ENCODE results near the gene RUSF1.
"Not testable (repeated sequence)": the region's sequence is repeated elsewhere in the genome, so short reads cannot be mapped to it uniquely, and the experiment has no call there.

RUSF1 gene

DNA sequence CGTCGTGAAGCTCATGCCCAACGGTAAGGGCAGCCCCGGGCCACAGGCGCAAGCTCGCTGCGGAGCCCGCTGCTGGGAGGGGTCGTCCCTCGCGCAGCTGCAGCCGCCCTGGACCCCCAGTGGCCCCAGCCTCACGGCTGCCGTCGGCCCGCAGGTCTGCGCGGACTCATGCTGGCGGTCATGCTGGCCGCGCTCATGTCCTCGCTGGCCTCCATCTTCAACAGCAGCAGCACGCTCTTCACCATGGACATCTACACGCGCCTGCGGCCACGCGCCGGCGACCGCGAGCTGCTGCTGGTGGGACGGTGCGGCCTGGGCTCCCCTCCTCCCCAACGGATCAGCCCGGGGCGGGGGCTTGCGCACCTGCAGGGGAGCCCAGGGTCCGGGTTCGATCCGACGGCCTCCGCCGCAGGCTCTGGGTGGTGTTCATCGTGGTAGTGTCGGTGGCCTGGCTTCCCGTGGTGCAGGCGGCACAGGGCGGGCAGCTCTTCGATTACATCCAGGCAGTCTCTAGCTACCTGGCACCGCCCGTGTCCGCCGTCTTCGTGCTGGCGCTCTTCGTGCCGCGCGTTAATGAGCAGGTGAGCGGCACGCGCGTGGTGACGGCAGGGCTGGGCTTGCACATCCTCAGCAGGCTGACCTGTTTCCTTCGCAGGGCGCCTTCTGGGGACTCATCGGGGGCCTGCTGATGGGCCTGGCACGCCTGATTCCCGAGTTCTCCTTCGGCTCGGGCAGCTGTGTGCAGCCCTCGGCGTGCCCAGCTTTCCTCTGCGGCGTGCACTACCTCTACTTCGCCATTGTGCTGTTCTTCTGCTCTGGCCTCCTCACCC, 19.5 kb downstream of the RUSF1 start:
- DNase-seq (ENCODE audit: low read depth, low spot score): no peak
- no peak overlapping the region for H3K27ac ChIP-seq

DNA sequence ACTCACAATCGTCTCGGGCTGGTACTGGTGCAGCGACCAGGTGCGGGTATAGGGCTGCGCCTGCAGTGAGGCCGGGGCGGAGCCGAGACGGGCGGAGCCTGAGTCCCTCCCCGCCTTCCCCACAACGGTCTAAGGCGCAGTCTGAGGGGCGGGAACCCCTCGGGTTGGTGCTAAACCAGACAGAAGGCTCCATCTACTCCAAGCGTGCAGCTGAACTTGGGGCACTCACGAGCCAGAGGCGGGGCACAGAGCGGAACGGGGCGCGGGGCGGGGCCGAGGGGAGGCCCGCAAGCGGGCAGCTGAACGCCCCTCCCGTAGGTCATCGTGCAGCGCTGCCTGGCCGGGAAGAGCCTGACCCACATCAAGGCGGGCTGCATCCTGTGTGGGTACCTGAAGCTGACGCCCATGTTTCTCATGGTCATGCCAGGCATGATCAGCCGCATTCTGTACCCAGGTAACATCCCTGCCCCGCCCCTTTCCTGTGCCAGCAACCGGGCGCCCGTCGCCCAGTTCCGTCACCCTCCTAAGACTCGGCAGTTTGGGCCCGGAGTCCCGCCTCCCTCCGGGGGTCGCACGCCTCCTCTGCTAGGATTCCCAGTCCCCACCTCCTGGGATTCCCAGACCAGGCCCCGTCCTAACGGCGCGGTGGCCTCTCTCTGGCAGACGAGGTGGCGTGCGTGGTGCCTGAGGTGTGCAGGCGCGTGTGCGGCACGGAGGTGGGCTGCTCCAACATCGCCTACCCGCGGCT, 20.3 kb downstream of the RUSF1 start:
- DNase-seq (ENCODE audit: low read depth, low spot score): no peak
- H3K27ac ChIP-seq: no peak overlapping the region

DNA sequence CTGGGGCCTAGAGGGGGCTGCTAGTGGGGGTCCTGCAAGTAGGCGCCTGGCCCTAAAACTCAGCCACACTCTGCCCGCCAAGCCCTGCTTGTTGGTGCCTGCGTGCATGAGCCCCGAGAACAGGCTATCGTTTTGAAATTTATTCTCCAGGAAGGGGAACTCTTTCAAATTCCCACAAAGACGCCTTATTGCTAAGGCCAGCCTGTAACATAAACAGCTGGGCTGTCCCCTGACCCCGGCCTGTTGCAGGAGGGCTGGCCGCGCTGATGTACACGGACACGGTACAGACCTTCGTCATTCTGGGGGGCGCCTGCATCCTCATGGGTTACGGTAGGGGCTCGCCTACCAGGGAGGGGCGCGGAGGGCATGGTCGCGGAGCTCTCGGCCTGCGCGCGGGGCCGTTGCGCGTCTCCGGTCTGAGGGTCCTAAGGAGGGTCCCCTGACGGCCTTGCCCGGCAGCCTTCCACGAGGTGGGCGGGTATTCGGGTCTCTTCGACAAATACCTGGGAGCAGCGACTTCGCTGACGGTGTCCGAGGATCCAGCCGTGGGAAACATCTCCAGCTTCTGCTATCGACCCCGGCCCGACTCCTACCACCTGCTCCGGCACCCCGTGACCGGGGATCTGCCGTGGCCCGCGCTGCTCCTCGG, 21.0 kb downstream of the RUSF1 start:
- no peak overlapping the region for H3K27ac ChIP-seq
- no peak for DNase-seq (ENCODE audit: low read depth, low spot score)

DNA sequence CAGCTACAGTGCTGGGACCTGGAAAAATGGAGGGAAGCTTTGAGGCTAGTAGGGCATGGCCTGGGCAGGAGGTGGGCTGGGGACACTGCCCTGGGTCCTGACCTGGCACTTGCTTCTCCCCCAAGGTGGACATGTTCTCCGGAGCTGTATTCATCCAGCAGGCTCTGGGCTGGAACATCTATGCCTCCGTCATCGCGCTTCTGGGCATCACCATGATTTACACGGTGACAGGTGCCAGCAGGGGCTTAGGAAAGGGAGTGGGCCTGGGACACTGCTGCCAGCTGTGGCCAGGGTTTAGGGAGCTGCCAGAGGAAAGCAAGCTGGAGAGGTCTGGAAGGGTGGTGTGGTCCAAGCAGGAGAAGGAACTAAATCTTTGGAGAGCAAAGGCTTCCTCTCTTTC, 22.1 kb downstream of the RUSF1 start:
- H3K27ac ChIP-seq: no peak overlapping the region
- DNase-seq (ENCODE audit: low read depth, low spot score): no peak

DNA sequence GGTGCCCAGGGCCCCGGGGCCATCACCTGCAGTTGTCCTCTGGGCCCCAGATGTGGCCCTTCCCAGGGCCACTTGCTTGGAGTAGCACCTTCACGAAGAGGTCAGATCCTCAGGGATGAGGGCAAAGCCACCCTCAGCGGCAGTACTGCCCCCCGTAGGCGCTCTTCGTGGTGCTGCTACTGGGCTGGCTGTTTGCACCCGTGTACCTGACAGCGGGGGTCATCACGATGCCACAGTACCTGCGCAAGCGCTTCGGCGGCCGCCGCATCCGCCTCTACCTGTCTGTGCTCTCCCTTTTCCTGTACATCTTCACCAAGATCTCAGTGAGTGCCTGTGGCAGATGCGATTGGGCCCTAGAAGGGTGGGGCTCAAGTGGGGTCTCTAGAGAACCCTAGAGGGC, 22.6 kb downstream of the RUSF1 start:
- no peak overlapping the region for H3K27ac ChIP-seq
- no peak for DNase-seq (ENCODE audit: low read depth, low spot score)

DNA sequence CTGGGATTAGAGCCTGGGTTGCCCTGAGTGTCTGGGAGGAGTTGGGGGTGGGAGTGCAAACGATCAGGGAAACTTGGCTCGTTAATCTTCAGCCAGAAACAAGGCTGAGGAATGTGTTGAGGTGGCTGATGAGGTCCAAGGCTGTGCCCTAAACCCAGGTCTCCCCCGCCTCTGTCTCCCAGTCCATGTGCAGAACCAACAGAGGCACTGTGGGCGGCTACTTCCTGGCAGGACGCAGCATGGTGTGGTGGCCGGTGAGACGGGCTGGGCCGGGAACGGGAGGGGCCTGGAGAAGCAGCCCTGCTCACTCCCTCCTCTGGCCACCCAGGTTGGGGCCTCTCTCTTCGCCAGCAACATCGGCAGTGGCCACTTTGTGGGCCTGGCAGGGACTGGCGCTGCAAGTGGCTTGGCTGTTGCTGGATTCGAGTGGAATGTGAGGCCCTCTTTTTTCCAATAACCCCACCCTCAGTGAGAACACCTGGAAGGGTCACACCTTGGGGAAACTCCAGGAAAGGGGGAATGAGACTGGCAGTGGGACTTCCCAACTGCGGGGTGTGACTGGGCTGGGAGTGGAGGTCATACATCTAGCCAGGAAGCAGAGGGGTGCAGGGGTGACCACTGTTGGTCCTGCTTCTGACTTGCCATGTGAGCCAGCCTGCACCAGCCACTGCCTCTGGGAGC, 23.6 kb downstream of the RUSF1 start:
- H3K27ac ChIP-seq: no peak overlapping the region
- no peak for DNase-seq (ENCODE audit: low read depth, low spot score)

DNA sequence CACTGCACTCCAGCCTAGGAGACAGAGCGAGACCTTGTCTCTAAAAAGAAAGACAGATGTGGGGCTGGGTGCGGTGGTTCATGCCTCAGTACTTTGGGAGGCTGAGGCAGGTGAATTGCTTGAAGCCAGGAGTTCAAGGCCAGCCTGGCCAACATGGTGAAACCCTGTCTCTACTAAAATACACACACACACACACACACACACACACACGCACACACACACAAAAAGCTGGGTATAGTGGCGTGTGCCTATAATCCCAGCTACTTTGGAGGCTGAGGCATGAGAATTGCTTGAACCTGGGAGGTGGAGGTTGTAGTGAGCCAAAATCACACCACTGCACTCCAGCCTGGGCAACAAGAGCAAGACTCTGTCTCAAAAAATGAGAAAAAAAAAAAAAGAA, 24.1 kb downstream of the RUSF1 start:
- not testable (repeated sequence) for H3K27ac ChIP-seq

DNA sequence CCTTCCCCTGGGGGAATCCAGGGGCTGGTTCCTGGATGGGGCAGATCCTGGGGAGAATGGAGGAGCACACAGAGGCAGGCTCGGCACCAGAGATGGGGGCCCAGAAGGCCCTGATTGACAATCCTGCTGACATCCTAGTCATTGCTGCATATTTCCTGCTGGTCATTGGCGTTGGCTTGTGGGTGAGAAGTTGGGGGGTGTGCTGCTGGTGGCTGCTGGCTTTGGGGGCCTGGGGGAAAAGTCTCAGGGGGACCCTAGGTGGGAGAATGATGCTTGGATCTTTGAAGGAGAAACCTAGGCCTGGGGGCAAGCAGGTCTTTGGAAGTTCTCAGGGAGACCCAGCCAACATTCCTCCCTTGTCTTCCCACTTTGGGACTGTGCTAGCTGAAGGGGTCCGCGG, 25.1 kb downstream of the RUSF1 start, which contains the start of gene SLC5A2:
TSS of gene SLC5A2 (plus strand) at position 43 of the 400 bp plus-strand sequence. CDS start at position 57, 14 bp downstream.
- no peak for DNase-seq (ENCODE audit: low read depth, low spot score)

More for the DNA sequence above, 24.1 kb downstream of the RUSF1 start:
- not testable (repeated sequence) for DNase-seq (ENCODE audit: low read depth, low spot score)

DNA sequence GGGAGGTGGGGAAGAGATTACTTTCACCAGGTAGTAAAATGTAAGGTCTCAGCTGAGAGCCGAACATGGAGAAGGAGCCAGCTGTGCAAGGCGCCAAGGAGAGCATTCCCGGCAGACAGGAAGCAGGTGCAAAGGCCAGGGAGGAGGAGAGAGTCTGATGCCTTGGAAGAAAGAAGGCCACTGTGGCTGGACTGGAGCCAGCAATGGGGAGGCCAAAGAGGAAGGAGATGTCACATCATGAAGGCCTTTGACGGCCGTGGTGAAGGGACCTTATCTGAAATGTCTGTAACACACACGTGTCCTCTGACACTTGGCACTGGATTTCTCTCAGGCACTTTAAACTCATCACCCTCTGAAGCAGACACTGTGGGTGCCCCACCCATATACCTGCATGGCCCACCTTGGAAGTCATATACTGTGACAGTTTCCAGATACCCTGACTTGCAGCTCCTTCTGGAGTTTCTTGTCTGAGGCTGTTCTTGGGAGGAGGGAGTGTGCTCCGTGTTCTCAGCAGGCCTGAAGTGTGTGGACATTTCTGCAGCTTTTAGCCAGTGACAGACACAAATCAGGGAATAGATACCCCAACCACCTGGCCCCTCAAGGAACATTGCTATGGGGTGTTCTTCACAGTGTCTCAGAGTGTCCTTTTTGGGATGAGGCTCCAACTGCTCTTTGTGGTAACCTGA, 27.2 kb downstream of the RUSF1 start:
- DNase-seq (ENCODE audit: low read depth, low spot score): no peak
- H3K27ac ChIP-seq: no peak overlapping the region

More for the DNA sequence above, 25.1 kb downstream of the RUSF1 start, which contains the start of gene SLC5A2:
- no peak within 1 kb of the TSS for H3K27ac ChIP-seq

DNA sequence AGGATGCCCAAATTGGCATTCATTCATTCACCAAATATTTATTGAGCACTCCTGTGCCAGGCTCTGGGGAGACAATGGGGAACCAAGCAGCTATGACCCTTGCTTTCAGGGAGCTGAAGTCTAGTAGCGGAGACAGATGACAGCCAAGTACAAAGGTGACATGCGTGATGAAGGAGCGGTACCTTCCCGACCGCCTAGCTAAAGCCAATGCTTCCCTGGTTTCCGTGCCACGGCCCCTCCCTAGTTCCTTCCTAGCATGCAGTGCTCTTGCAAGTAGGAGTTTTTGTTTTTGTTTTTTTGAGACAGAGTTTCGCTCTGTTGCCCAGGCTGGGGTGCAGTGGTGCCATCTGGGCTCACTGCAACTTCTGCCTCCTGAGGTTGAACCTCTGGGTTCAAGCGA, 28.4 kb downstream of the RUSF1 start:
- DNase-seq (ENCODE audit: low read depth, low spot score): no peak
- no peak overlapping the region for H3K27ac ChIP-seq

DNA sequence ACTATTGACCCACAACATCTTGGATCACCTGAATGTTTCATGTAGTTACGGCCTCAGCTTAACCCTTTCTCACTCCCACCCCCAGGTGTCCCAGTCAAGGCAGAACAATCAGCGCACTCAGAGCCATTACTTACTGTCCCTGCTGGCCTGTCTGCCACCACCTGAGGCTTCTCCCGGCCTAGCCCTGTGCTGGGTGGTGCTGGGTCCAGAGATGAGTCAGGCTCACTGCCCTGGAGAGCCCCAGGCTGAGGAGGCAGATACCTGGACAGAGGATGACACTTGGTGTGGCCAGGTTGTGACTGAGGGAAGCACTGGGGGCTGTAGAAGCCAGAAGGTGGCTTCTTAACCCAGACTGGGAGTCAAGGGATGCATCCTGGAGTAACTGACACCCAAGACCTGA, 29.2 kb downstream of the RUSF1 start:
- no peak for DNase-seq (ENCODE audit: low read depth, low spot score)
- no peak overlapping the region for H3K27ac ChIP-seq

DNA sequence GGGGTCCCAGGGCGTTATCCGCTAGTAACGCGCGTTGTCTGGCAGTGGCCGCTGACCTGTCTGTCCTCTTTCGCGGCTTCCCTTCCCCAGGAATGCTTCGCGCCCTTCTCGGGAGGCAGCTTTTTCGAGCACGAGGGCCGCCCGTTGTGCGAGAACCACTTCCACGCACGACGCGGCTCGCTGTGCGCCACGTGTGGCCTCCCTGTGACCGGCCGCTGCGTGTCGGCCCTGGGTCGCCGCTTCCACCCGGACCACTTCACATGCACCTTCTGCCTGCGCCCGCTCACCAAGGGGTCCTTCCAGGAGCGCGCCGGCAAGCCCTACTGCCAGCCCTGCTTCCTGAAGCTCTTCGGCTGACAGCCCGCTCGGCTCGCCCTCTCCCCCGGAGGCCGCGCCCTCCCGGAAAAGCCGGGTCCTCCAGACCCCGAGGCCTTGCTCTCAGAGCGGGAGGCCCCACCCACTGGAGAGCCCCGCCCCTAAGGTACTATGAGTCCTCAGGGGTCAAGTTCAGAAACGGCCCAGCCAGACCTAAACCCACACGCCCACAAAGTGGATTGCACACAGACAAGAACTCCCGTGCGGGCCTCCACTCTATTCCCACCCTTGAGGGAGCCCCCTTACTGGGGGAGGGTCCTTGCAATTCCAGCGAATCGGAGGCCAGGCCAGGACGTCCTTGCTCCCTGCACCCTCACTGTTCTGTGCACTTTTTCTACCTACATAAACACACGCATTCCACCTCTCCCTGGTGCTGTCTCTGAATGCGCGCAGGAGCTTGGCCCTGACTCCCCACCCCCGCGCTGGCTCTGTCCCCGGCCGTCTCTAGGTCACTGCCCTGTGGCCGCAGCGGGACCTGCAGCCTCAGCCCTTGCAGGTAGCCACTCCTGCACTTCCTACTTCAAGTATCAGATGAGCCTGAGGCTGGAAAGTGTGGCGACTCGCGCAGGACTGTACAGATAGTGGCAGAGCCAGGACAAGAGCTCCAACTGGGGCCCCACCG, 30.7 kb downstream of the RUSF1 start:
- no peak for DNase-seq (ENCODE audit: low read depth, low spot score)
- H3K27ac ChIP-seq: no peak overlapping the region

DNA sequence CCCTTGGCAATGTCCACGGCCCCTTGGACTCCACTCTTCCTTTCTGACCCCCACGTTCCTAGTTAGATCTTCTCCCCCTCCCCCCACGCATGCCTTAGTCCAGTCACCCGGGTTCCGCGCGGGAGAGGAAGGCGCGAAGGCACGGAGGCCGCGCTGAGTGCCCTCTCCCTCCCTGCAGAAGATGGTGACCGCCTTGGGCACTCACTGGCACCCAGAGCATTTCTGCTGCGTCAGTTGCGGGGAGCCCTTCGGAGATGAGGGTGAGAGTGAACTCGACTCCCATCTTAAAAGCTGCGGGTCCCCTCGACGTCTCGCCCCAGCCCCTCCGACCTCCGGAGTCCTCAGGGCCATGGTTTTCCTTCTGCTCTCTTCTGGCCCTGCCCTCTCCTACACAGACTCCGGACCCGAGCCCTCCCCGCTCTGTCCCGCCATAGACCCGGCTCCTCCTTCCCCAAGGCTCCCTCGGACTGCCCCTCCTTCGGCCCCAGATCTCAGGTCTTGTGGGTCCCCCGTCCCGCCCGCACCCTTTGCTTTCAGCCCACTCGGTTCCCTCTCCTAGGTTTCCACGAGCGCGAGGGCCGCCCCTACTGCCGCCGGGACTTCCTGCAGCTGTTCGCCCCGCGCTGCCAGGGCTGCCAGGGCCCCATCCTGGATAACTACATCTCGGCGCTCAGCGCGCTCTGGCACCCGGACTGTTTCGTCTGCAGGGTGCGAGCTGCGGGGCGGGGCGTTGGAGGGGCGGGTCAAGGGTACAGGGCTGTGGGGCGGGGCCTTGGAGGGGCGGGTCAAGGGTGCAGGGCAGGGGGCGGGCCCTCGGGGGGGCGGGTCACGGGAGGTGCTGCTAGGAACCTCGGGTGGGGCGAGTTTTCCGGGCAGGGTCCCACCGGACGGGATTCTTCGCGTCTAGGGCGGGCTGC, 31.6 kb downstream of the RUSF1 start:
- DNase-seq (ENCODE audit: low read depth, low spot score): no peak
- H3K27ac ChIP-seq: no peak overlapping the region

DNA sequence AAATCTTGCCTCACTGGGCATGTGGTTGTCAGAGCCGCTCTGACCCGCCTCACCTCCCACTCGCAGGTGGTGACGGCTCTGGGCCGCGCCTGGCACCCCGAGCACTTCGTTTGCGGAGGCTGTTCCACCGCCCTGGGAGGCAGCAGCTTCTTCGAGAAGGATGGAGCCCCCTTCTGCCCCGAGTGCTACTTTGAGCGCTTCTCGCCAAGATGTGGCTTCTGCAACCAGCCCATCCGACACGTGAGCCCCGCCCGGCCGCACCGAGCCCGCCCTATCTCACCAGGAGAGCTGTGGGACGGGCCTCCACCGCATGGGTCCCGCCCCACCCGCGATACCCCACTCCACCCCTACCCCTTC, 32.3 kb downstream of the RUSF1 start:
- H3K27ac ChIP-seq: no peak overlapping the region
- no peak for DNase-seq (ENCODE audit: low read depth, low spot score)

DNA sequence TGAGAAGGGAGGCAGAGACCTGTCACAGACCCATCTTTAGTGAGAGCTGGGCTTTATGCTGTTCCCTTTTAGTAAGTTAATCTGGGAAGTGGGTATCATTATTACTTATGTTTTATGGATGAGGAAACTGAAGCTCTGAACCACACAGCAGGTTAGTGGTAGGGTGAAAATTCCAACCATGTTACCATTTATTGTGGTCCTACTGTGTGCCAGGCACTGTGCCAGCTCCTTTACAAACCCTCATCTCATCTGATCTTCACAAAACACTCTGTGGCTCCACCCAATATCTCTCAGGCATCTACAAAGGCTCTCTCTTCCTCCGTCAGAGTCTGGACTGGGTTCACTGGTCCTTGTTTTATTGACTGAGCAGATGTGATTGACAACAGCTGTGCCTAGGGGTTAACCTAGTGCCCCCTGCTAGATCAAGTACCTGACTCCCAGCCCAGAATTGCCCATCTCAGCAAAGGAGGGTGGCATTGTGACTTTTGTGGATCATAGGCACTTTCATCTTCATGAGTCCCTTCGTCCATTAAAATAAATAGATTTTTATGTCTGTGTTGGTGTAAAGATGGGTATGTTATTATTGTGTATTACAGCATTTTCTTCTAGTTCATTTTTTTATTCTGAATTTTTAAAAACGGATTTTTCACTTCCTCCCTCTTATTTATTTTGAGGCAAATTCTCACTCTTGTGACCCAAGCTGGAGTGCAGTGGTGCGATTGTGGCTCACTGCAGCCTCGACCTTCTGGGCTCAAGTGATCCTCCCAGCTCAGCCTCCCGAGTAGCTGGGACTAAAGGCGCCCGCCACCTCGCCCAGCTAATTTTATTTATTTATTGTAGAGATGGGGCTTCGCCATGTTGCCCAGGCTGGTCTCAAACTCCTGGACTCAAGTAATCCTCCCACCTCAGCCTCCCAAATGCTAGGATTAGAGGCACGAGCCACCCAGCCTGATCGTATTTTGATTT, 33.1 kb downstream of the RUSF1 start:
- DNase-seq (ENCODE audit: low read depth, low spot score): no peak
- no peak overlapping the region for H3K27ac ChIP-seq

DNA sequence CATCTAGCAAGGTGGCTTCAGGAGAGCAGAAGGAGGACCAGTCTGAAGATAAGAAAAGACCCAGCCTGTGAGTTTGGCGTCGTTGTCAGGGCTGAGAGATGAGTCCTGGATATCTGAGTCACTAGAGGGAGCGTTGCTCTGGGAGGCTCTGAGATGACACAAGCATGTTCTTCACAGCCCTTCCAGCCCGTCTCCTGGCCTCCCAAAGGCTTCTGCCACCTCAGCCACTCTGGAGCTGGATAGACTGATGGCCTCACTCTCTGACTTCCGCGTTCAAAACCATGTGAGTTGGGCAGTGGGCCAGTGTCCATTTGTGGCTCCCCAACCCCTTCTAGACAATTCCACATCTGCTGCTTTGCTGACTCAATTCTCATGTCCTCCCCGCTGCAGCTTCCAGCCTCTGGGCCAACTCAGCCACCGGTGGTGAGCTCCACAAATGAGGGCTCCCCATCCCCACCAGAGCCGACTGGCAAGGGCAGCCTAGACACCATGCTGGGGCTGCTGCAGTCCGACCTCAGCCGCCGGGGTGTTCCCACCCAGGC, 33.9 kb downstream of the RUSF1 start:
- no peak for DNase-seq (ENCODE audit: low read depth, low spot score)
- H3K27ac ChIP-seq: no peak overlapping the region

All from epithelial cell of prostate (primary cell).